GM18519 (cell line): ENCODE measurements around the gene STK38L.

Source experiments
- ATAC-seq: cut with Tn5 transposase; IDR thresholded peaks from one replicate; pipeline ENCODE4 v1.9.1; 2021; ENCODE audit warnings: mild to moderate bottlenecking, moderate library complexity; ENCODE audit not compliant: unreplicated experiment, low FRiP score

STK38L gene

DNA sequence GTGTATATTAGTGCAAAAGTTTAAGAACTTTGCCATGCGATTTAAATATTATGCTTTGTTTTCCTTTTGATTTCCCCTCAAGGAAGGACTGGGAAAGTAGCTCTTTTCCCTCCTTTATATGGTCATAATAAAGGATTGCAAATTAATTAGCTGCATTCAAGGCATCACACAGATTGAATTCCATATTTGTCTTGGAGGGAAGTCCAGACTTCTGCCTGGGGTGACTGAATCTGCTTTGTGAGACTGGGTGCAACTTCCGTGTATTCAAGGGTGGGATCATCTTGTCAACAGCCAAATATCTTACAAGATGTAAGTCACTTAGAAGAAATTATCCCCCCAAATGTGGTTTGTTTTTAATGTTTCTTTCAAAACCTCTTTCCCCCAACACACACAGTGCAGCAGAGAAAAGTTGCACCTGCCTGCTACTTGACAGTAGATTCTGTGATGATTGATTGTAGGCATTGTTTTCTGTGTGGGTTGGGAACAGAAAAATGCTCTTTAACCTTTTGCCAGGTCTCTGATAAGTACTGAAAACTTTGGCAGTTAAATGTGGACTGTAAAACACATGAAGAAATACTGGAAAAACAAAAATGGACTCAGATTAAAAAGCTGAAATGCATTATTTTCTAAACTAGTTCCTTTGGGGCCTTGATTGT lies 28.4 kb downstream of the STK38L start:
- ATAC-seq, result no peak

DNA sequence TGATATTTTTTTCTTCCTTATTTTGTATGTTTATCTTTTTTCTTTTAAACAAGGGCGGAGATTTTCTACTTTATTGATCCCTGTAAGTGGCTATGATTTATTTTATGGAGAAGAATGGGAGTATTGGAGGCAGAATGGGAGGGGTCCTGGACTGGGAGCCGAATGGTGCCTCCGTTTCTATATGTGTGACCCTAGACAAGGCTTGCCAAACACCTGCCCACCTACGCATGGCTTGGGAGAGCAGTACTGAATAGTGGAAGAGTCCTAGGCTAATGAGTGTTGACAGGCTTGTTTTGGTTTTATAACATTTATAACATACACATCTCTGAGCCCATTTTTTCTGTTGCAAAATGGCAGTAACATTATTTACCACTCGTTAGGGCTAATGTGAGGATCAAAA lies 29.0 kb downstream of the STK38L start:
- no peak for ATAC-seq

DNA sequence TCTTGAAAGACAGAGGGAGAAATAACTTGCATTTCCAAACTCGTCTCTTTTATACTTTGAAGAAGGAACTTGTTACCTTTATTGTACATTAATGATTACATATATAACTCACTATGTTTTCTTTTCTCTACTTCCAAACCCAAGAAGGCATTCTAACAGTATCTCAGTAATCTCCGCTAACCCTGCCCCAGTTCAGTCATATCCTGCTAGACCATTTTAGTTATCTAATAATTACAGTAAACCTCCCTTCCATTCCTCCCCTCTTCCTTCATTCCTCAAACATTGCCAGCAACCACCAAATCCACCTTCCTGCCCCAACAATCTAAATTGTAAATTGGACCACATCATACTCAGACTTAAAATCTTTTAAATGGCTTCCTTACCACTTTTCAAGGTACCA lies 30.6 kb downstream of the STK38L start:
- ATAC-seq, result no peak

DNA sequence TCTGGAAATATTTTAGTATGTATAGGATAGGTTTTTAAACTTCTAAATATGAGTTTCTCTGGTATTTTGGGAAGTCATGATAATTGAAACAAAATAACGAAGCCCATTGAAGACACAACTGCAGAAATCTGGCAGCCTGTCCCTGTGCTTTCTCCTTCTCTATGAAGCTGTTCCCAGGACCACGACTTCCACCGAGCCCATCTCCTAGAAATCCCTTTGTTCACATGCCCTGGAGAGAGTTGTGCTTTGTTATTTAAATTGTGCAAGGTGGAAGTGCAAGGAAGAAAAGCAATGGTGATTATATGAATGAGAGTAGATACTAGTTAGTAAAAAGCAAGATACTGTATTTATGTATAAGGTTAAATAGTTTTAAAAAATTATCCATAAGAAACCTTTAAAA lies 32.2 kb downstream of the STK38L start:
- ATAC-seq, result no peak

DNA sequence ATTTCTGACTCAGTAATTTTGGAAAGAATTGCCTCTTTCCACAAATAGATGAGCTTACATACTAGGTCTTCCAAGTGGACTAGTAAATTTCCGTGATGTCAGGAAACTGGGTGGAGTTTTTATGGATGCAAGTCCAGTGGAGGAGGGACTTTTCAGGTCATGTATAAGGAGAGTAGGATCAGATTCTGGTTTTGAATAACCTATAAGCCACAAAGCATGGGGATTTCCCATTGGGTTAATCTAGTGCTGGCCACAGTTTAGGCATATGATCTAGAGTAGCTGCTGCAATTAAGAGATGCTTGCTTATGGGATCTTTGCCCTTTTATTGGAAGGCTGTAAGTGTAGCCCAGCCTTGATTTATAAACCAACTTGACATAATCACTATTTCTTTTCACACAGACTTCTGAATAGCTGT lies 33.8 kb downstream of the STK38L start:
- peak; percentile 64 for ATAC-seq

DNA sequence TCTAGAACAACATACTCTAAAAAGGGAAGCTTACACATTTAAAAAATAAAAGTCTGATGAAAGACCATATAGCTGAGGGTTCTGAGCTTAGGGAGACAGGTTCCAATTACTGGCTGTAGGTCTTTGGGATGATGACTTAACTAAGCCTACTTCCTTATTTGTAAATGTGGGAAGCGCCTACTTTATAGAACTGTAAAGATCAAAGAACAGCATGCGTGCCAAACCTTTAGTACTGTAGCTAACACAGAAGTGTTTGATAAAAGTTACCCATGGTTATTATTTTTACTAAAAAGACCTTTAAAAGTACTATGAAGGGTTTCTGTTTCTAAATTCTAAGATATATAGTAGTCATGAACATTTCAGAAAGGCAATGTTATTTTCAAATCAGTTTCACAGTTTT lies 35.7 kb downstream of the STK38L start:
- ATAC-seq, result no peak

DNA sequence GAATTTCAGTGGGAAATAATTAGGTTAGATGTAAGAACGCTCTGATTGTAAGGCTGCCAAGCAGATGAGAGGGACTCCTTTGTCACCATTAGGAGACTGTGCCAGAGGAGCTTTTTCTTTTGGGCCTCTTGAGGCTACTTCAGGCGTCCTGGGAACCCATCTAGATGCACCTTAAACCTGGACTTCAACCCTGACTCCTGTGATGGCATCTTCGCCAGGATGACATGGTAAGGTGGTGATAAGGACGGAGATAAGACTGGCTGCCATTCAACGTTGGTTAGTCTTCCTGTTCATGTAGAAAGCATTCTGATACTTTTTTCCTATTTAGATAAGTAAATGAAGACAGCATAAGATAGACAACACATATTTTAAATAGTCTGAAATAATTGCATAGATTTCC lies 36.3 kb downstream of the STK38L start:
- ATAC-seq, result no peak

DNA sequence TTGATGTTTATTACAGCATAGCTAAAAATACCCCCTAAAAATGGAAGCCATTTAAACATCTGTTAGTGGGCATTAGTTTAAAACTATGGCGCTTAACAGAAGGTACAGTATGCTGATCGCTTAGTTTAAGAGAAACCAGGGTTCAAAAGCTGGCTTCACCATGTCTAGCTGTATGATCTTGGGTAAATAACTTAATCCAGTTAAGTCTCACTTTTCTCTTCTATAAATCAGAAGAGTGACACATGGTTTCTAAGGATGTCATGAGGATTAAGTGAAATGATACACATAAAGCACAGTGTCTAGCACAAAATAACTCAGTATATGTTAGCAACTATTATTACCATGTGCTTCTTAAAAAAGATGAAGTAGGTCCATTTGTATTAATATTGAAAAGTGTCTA lies 38.7 kb downstream of the STK38L start:
- ATAC-seq, result no peak

DNA sequence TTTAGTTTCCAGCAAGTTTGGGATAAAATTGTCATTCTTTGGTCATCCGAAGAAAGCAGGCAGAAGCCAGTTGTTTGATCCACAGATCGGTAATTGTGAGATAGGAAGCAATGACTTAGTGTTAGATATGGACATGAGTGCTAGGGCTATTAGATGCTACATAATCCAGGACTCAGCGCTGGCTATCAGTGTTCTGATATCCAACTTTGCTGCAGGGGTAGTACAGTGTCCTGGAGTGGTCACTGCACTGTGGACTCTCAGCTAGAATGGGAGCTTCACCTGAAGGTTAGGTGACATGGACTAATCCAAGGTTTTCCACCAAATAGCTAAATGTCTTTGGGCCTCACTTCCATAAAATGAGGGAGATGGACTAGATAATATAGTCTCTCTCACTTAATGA lies 39.9 kb downstream of the STK38L start:
- ATAC-seq, result no peak

DNA sequence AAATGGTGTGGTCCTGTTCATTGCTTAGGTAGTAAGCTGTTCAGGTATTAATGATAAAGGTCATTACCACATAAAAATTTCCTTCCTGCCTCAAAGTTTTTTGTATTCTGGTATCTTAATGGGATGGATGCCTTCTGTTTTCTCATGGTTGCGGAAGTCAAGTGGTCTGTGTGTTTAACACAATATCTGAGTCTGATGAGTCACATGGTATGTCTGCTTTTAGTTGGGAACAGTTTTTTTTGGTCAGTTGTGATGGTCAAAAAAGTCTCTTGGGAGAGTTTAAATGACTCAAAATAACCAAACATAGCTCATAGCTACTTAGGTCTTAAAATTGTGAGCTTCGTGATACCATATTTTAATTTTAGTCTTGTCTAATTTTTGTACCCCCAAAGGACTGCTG lies 40.7 kb downstream of the STK38L start:
- ATAC-seq, result peak; percentile 64

DNA sequence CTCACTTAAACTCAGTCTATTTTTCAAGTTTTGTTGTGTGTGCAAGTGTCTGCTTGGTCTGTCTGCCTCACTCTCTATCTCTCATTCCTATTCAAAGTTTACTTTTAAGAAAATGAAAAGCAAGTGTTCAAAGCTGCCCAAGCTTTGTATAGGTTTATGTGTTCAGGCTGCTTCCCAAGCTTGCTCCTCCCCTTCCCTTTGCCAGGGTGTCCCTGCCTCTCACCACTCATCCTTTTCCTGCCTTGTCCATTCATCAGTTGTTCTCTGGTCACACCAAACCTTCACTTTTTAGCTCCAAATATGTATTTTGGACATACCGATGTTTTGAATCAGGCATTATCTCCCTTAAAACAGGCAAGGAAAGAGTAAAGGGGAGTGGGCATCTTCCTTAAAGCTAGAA lies 41.3 kb downstream of the STK38L start:
- ATAC-seq, result no peak

DNA sequence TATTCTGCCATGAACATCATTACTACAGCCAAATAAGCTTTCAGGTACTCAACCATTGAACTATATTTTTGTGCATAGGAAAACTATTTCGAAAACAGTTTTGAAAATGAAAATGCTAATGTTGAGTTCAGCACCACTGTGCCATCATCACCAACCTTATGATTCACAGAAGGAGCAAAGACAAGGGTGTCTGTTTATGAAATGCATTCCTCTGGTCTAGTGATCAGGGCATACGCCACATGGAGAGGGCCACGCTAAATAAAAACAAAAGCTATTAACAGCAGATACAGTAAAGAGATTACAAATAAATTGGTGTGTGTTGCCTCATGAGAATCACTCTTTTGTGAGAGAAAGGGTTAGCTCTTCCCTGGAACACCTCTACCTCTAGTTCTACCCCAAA lies 45.3 kb downstream of the STK38L start:
- ATAC-seq, result no peak

DNA sequence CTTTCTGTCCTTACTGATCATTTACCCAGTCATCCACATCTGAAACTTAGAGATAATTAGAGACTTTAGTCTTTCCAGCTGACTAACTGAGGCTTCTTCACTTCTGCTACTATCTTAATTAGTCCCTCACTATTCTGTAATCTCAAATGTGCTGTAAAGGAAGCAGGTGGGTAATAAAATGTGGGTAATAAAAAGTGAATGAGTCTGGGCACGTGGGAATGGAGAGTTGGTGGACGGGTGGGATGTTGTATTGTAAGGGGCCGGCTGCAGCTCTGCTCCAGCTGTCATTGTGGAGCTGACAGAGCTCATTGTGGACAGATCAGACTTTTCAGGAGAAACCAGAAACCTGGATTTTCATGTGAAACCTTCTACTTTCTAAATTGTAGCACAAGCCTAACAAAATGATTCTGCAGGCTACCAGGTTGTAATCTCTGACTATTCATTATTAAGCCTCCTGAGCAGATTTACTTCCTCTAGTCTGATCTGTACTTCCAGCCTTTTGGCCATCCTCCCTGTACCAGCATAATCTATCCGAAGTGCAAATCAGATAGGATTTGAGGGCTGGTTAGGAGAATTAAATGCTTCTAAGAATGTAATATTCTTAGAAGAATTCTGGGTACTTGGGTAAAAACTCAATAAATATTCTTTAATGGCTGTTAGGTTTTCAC lies 46.5 kb downstream of the STK38L start:
- ATAC-seq, result no peak

DNA sequence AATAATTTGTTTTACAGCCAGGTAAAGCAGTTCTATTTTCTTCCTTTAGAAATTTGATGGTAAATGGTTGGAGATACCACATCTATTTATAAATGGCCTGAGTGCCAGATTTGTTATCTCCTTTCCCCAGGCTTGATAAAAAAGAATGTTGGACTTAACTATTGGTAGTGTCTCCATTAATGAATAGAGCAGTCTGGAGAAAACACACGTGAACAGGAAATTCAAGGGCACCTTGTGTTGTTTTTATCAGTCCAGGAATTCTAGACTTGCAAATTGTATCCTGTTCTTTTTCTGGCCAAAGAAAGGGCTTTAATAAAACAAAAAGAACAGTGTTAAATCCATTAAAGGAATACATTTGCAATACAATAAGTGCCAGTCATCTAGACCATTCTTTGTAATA lies 47.8 kb downstream of the STK38L start:
- no peak for ATAC-seq

DNA sequence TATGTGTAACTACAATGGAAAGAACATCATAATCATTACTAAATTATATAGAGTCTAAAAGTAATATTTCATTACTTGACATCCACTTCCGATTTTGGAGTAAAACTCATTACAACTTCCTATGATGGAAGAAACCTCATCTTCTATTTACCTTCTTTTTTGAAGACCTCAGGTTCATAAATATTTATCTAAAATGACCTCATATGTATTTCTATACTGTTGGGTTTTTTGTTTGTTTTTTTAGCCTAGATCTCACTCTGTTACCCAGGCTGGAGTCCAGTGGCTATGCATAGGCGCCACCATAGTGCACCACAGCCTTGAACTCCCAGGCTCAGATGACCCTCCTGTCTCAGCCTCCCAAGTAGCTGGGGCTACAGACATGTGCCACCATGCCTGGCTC lies 48.6 kb downstream of the STK38L start:
- ATAC-seq, result no peak

DNA sequence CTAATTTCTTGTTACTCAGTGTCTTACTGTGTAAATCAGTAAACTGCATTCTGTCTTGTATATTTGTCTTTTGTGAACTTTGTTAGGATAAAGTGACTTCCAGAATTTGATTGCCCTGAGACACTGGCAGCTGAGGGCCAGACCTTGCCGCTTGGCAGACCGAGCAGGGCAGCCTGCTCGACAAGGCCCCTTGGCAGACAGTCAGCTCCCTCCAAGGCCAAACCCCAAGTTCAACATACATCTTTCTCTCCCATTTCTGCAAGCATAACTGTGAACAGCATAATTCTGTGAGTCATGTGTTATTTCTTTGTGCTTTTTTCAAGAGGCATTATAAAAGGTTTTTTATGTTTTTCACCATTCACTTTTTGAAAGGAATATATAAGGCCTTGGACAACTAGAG lies 49.4 kb downstream of the STK38L start:
- ATAC-seq, result no peak

DNA sequence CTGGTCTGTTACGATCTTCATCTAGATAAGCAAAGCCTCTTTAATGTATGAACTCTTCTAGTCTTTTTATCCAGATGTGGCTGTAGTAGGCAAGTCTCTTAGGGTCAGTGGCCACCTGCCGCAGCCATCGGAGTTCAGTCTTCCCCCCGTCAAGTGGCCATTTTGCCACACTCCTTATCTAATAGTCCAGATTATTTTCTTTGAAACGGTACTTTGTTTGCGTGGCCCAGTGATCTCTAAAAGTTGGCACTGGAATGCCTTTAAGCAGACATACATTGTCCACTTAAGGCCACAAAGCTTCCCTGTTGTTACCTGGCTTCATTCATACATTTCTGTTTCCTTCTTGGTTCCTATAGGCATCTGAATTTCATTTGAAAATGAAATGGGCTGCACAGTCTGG lies 52.6 kb downstream of the STK38L start:
- ATAC-seq, result no peak

DNA sequence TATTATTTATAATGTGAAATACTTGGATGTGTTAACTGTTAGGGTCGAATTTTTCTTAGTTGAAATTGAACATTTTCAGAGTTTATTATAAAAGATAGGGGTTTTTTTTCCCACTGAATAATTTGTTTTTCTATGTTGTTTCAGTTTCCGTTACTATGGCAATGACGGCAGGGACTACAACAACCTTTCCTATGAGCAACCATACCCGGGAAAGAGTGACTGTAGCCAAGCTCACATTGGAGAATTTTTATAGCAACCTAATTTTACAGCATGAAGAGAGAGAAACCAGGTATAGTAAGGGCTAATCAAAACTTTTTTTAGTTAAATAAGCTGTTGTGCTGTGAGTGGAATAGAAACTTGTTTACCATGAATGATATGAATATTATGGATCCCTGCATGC lies 53.5 kb downstream of the STK38L start:
- no peak for ATAC-seq

DNA sequence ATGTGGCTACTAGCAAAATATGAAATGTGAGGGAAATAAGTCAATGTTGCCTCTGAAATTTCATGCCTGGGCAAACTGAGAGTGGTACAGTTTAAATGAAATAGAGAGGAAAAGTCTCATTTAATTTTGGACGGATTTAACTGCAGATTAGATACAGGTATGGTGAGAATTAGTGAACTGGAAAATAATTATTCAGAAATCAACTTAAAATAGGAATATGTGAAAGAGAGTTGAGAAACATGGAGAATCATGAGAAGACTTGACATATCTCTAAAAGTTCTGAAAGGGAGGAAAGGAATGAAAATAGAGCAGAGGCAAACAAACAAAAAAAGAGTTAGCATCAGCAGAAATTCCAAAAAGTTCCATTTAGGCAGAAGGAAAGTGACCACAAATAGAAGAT lies 55.0 kb downstream of the STK38L start:
- no peak for ATAC-seq

DNA sequence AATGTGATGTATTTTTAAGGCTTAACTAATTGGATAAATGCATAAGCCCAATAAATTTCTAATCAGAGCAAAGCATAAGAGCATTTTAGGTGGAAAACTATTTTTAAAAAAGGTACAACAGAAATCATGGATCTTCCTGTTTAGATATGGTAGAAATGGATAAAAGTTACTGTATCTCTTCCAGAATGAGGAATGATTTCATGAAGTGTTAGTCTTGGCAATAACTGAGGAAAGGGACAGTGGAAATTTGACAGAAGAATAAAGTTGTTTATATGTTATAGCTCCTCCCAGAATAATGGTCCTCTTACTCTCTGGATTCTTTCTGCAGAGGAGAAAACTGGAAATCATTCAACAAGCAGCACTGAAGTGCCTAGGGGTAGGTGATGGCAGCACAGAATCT lies 56.1 kb downstream of the STK38L start:
- no peak for ATAC-seq

DNA sequence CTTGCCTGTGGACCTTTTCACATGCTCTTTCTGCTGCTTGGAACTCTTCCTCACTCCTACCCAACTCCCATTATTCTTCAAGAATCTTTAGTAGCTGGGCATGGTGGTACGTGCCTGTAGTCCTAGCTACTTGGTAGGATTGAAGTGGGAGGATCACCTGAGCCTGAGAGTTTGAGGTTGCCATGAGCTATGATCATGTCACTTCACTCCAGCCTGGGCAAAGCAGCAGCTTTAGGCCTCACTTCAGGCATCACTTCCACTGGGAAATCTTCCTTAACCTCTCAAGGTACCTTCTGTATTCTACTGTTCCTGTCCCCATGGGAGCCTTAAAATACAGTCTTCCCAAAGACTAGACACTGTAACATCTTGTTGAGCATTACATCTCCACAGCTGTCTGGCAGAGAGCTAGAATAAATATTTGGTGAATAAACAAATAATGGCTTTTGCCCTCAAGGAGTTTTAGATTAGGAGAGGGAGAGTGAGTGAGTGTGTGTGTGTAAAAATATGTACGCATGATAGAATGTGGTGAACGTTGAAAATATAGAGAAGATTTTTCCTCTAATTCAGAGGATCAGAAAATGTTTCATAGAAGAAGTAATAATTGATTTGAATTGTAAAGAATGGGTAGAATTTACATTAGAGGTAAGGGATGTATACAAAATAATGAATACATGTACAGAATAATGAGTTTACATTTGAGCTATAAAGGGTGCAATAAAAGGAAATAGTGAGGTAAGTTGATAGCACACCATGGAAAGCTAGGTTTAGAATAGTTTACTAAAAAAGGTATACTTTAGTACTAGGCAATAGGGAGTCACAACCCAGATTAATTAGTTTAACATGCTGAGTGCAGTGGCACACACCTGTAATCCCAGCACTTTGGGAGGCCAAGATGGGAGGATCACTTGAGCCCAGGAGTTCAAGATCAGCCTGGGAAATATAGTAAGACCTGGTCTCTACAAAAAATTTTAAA lies 59.3 kb downstream of the STK38L start:
- no peak for ATAC-seq
